Measurements from ENCODE around the gene PPP1R27. TPM values are rescaled to one million over a fixed set of nuclear protein-coding genes. Genes with fewer than 3 reads are reported as not detected.

Gene PPP1R27
- total RNA-seq, 4 donors from 2014 or later, result not detected

DNA sequence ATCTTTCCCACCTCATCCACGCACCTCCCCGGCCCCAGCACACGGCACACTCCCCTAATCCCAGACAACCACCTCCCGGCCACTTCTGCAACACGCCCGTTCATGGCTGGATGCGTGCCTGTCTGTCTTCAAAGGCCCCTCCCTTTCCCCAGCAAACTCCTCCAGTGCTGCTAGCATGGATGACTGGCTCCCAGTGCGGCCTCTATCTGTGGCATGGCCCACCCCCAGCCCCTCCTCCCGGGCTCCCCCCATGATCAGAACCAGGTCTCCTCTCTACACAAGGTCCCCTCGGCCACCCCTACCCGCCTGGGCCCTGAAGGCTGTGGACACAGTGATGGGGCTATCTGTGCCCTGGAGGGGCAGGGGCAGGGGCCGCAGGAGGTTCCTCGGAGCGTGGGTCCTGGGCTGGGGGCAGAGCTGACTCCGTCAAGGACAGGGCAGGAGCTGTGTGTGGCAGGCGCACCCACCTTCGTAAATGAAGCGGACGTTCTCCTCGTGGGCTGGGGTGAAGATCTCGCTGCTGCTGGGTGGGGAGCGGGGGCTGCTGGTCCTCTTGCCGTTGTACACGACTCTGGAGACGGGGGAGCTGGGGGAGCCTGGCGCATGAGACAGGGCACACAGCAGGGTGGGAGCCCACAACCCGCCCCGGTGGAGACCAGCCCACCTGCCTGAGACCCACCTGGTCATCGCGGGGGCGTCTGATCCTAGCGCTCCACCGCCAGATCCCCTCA, 10.9 kb downstream of the PPP1R27 start:
- H3K27me3 ChIP-seq, result no peaks in the 10 kb centered on the region
- no peak for TF ChIP-seq POLR2A (IDR thresholded peaks at IDR 0.05)
- H3K4me3 ChIP-seq (replicated peaks in 1 of 3), result no peak overlapping the region
- H3K9me3 ChIP-seq, result no peaks in the 10 kb centered on the region
- intact Hi-C loops (cut with DNase I), result no loop called here
- no peak for DNase-seq
- no peak overlapping the region for H3K27ac ChIP-seq
- peaks cover 0 to 13% of the 10 kb centered on the region in 2 donors for H3K36me3 ChIP-seq
- WGBS, 2 donors, result 93 to 94% methylated on average over 22 to 31 of the region's 33 CpGs
- H3K4me1 ChIP-seq, result peaks cover 0 to 6% of the 10 kb centered on the region in 2 donors

GRCh38 chr17:81822996-81823819, 11.6 kb downstream of the PPP1R27 start:
- DNase-seq, result no peak
- H3K9me3 ChIP-seq, result no peaks in the 10 kb centered on the region
- no peaks in the 10 kb centered on the region for H3K4me1 ChIP-seq
- TF ChIP-seq CTCF (IDR thresholded peaks at IDR 0.05) (no peak), POLR2A (IDR thresholded peaks at IDR 0.05) (no peak)
- H3K36me3 ChIP-seq, result peaks cover 0 to 13% of the 10 kb centered on the region in 2 donors
- no peaks in the 10 kb centered on the region for H3K27me3 ChIP-seq
- H3K4me3 ChIP-seq (replicated peaks in 1 of 3), result no peak overlapping the region
- no peak overlapping the region for H3K27ac ChIP-seq
- intact Hi-C loops (cut with DNase I), result no loop called here
- WGBS, 2 donors, result 95 to 96% methylated on average over 16 to 24 of the region's 30 CpGs

GRCh38 chr17:81822312-81822637, 12.6 kb downstream of the PPP1R27 start:
- DNase-seq, result no peak
- intact Hi-C loops (cut with DNase I), result no loop called here
- 95 to 100% methylated on average over 1 to 6 of the region's 8 CpGs for WGBS, 2 donors

DNA sequence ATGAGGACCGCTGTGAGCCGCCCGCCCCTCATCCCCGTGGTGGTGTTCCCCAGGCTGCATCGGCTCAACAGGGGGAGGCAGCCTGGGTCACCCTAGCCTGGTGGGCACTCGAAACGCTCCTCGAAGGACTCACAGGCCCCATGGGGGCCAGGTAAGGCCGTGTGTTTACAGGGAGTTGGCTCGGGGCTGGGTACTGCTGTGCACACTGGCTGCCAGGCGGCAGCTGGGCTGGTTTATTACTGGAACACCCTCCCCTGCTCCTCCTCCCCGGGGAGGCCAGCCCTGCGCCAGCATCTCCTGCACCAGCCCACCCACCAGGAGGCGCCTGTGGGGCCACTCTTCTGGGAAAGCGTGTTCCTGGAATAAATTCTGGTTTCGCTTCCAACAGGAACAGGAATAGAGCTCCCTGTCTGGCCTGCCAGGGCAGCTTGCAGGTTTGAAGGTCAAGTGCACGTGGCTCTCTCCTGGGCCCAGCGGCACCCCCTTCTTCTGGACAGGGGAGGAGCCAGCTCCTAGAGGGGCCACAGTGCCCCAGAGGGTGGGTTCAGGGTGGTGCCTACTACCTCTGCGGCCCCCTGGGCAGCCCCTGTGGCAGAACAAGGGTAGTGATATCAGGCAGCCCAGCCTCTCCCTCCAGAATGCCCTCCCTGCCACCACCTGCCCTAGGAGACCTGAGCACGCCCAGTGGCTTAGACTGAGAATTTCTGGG, 13.1 kb downstream of the PPP1R27 start:
- no peaks in the 10 kb centered on the region for H3K9me3 ChIP-seq
- no peaks in the 10 kb centered on the region for H3K27me3 ChIP-seq
- H3K4me3 ChIP-seq (replicated peaks in 1 of 3), result no peak overlapping the region
- H3K36me3 ChIP-seq, result peaks cover 0 to 13% of the 10 kb centered on the region in 2 donors
- WGBS, 2 donors, result 68 to 83% methylated on average over 5 to 6 of the region's 20 CpGs
- intact Hi-C loops (cut with DNase I), result no loop called here
- H3K27ac ChIP-seq, result no peak overlapping the region
- DNase-seq, result peak; percentile 32 to 38
- no peak for TF ChIP-seq POLR2A (IDR thresholded peaks at IDR 0.05)
- peak in 1 of 6 experiments; percentile 23 for TF ChIP-seq CTCF (IDR thresholded peaks at IDR 0.05)
- H3K4me1 ChIP-seq, result no peaks in the 10 kb centered on the region

More at GRCh38 chr17:81822312-81822637, 12.6 kb downstream of the PPP1R27 start:
- Histone ChIP-seq H3K36me3 (peaks cover 0 to 13% of the 10 kb centered on the region in 2 donors), H3K4me1 (no peaks in the 10 kb centered on the region), H3K27me3 (no peaks in the 10 kb centered on the region), H3K4me3 (replicated peaks in 1 of 3) (no peak overlapping the region), H3K27ac (no peak overlapping the region), H3K9me3 (no peaks in the 10 kb centered on the region)
- TF ChIP-seq CTCF (IDR thresholded peaks at IDR 0.05) (no peak), POLR2A (IDR thresholded peaks at IDR 0.05) (no peak)

- intact Hi-C loops (cut with DNase I), result no loop called here
- H3K27ac ChIP-seq, result no peak overlapping the region
- peaks cover 0 to 13% of the 10 kb centered on the region in 2 donors for H3K36me3 ChIP-seq
- H3K4me1 ChIP-seq, result no peaks in the 10 kb centered on the region
- no peaks in the 10 kb centered on the region for H3K27me3 ChIP-seq
- no peaks in the 10 kb centered on the region for H3K9me3 ChIP-seq
- no peak for DNase-seq
- whole genome bisulfite sequencing, 2 donors, result 92 to 94% methylated on average over 2 to 7 of the region's 8 CpGs
- TF ChIP-seq CTCF (IDR thresholded peaks at IDR 0.05) (no peak), POLR2A (IDR thresholded peaks at IDR 0.05) (no peak)
- H3K4me3 ChIP-seq (replicated peaks in 1 of 3), result no peak overlapping the region
Observed at GRCh38 chr17:81821147-81821546, 13.7 kb downstream of the PPP1R27 start.
